HepG2 (cell line): ENCODE data around the gene ETV6. TPM values are rescaled to one million over a fixed set of nuclear protein-coding genes. Genes with fewer than 3 reads are reported as not detected.

Experiments used
- ATAC-seq: fragments of 200-7000 bp; cut with Tn5 transposase; 3 replicates; pipeline ENCODE4 v1.9.1; 2020; ENCODE audit warnings: mild to moderate bottlenecking, moderate library complexity
- BruUV-seq: library from RNA; stranded (reverse); fragments of 400-500 nt; replicated peaks from 2 replicates; lab custom pipeline; 2021; lab: Mats Ljungman, UMichigan
- CTCF ChIA-PET: fragments of 300-600 bp; formaldehyde crosslinking; extraction: SDS; loops from one replicate; lab custom pipeline; 2021; ENCODE audit warnings: low total read pairs, inconsistent platforms, low intra/inter-chr PET ratio; lab: Yijun Ruan, JAX
- POLR2A ChIA-PET: fragments of 350-600 bp; sonication (Branson Sonifier 250); formaldehyde crosslinking; loops from one replicate; lab custom pipeline; 2020; ENCODE audit warnings: antibody characterized with exemption, inconsistent platforms; lab: Yijun Ruan, JAX
- DNase-seq: peaks from one replicate; pipeline ENCODE4 v3.0.0-alpha.2; 2015; ENCODE audit warnings: low spot score
- FAIRE-seq: peaks from 3 replicates; lab custom pipeline; 2011; peaks lifted over from hg19 to GRCh38; lab: Jason Lieb, UNC
- H2AFZ ChIP-seq: one replicate; pipeline ENCODE4 v1.6.1; 2011; ENCODE audit warnings: low read length, inconsistent platforms
- H3K27ac ChIP-seq: fragments of 300-600 bp; 3 replicates; pipeline ENCODE4 v1.8.0; 2011; ENCODE audit warnings: mixed run types, mild to moderate bottlenecking, mixed read lengths, low read length, inconsistent platforms; ENCODE audit not compliant: insufficient read depth; ENCODE audit errors: extremely low read length
- H3K27me3 ChIP-seq, 2 experiments: fragments of 200-600 bp in 1 of 2; 2 replicates in 1 of 2; 3 replicates in 1 of 2; pipeline versions ENCODE4 v1.6.0 to v1.8.0; 2011; ENCODE audit warnings: low read length in 2 of 2, mild to moderate bottlenecking in 2 of 2, moderate library complexity in 2 of 2, inconsistent platforms in 1 of 2; ENCODE audit not compliant: insufficient read depth in 2 of 2, control insufficient read depth in 1 of 2
- H3K36me3 ChIP-seq, 2 experiments: fragments of 200-600 bp in 1 of 2; replicated peaks in 1 of 2; 2 replicates in 1 of 2; 3 replicates in 1 of 2; pipeline versions ENCODE4 v1.5.1 to v1.8.0; 2011; ENCODE audit warnings: low read length in 2 of 2, inconsistent platforms in 1 of 2; ENCODE audit not compliant: insufficient read depth in 2 of 2, control insufficient read depth in 1 of 2
- H3K4me1 ChIP-seq: 2 replicates; pipeline ENCODE4 v1.5.1; 2012; ENCODE audit warnings: low read length, inconsistent platforms; ENCODE audit not compliant: insufficient read depth
- H3K4me2 ChIP-seq: 2 replicates; pipeline ENCODE4 v1.6.0; 2011; ENCODE audit warnings: low read depth, low read length, inconsistent platforms
- H3K4me3 ChIP-seq, 3 experiments: fragments of 200-600 bp in 1 of 3; sonication (generic), shearing (Covaris generic) in 1 of 3; replicated peaks in 1 of 3; 2 replicates each; pipeline ENCODE4 v1.5.1; 2011 to 2016; ENCODE audit warnings: low read length in 3 of 3, inconsistent platforms in 2 of 3, low read depth in 2 of 3, mild to moderate bottlenecking in 2 of 3, control low read depth in 1 of 3, mixed read lengths in 1 of 3; ENCODE audit not compliant: insufficient read depth in 1 of 3
- H3K79me2 ChIP-seq: one replicate; pipeline ENCODE4 v1.6.1; 2011; ENCODE audit warnings: low read length, inconsistent platforms; ENCODE audit not compliant: insufficient read depth
- H3K9ac ChIP-seq: 2 replicates; pipeline ENCODE4 v1.6.0; 2011; ENCODE audit warnings: mild to moderate bottlenecking, low read depth, low read length, inconsistent platforms; ENCODE audit not compliant: insufficient read depth
- H3K9me3 ChIP-seq: 2 replicates; pipeline ENCODE4 v1.5.1; 2012; ENCODE audit warnings: mild to moderate bottlenecking, low read length
- H4K20me1 ChIP-seq: 2 replicates; pipeline ENCODE4 v1.6.0; 2011; ENCODE audit warnings: inconsistent platforms, mild to moderate bottlenecking, low read length, moderate library complexity; ENCODE audit not compliant: insufficient read depth
- AFF4 ChIP-seq: sonication (generic); formaldehyde crosslinking; IDR thresholded peaks from 2 replicates; pipeline ENCODE4 v1.4.0; 2020; ENCODE audit warnings: missing genetic modification reagents
- ARID3A ChIP-seq: IDR thresholded peaks from 2 replicates; pipeline ENCODE4 v1.6.1; 2012; ENCODE audit warnings: low read depth, low read length, improper control_type of control experiment
- HOXA7 ChIP-seq: sonication (generic); formaldehyde crosslinking; IDR thresholded peaks from 2 replicates; pipeline ENCODE4 v1.8.1; 2022; ENCODE audit warnings: mild to moderate bottlenecking, missing genetic modification reagents, moderate library complexity
- MAFK ChIP-seq, 2 experiments: IDR thresholded peaks in 1 of 2; conservative IDR thresholded peaks in 1 of 2; 2 replicates each; pipeline ENCODE4 v1.6.1; 2011; ENCODE audit warnings: improper control_type of control experiment in 2 of 2, low read length in 2 of 2
- NCOA5 ChIP-seq: sonication (generic); formaldehyde crosslinking; IDR thresholded peaks from 2 replicates; pipeline ENCODE4 v1.4.0; 2020; ENCODE audit warnings: missing genetic modification reagents
- PITX1 ChIP-seq: sonication (generic); formaldehyde crosslinking; IDR thresholded peaks from 2 replicates; pipeline ENCODE4 v1.5.1; 2020; ENCODE audit warnings: mild to moderate bottlenecking, missing genetic modification reagents
- PRDM15 ChIP-seq: sonication (generic); formaldehyde crosslinking; IDR thresholded peaks from 2 replicates; pipeline ENCODE4 v1.4.0; 2020; ENCODE audit warnings: missing genetic modification reagents
- TEAD2 ChIP-seq: sonication (generic); formaldehyde crosslinking; IDR thresholded peaks from 2 replicates; pipeline ENCODE4 v1.9.0; 2021; ENCODE audit warnings: missing genetic modification reagents
- TFE3 ChIP-seq: IDR thresholded peaks from 2 replicates; pipeline ENCODE4 v1.6.1; 2016
- ZEB1 ChIP-seq: IDR thresholded peaks from 2 replicates; pipeline ENCODE4 v1.6.1; 2012; ENCODE audit warnings: mild to moderate bottlenecking, low read depth, inconsistent platforms; ENCODE audit not compliant: insufficient replicate concordance
- ZFP62 ChIP-seq: sonication (generic); formaldehyde crosslinking; IDR thresholded peaks from 2 replicates; pipeline ENCODE4 v1.4.0; 2020; ENCODE audit warnings: missing genetic modification reagents
- ZNF350 ChIP-seq: sonication (generic); formaldehyde crosslinking; IDR thresholded peaks from 2 replicates; pipeline ENCODE4 v1.4.0; 2020; ENCODE audit warnings: mild to moderate bottlenecking, low read depth, missing genetic modification reagents, borderline replicate concordance
- ZNF547 ChIP-seq: sonication (generic); formaldehyde crosslinking; IDR thresholded peaks from 2 replicates; pipeline ENCODE4 v1.5.1; 2020; ENCODE audit warnings: mild to moderate bottlenecking, missing genetic modification reagents
- ZNF674 ChIP-seq: sonication (generic); formaldehyde crosslinking; IDR thresholded peaks from 2 replicates; pipeline ENCODE4 v1.5.0; 2020; ENCODE audit warnings: low read depth, mild to moderate bottlenecking, missing genetic modification reagents
- WGBS: methylation state at CpG from one replicate; pipeline ENCODE4 v1.1.6; 2017; ENCODE audit warnings: low lambda C conversion rate; 5-methylcytosine and 5-hydroxymethylcytosine counted together
- in situ Hi-C: cut with HindIII; loops from 2 replicates; pipeline ENCODE4 v1.10.0; 2017; ENCODE audit warnings: low pct_unique_long_range_greater_than_20kb; ENCODE audit not compliant: extremely low pct_ligation_motif_present
- intact Hi-C: fragments of 100-400 bp; cut with micrococcal nuclease; formaldehyde crosslinking; loops from one replicate; pipeline ENCODE4 v1.10.0; 2022; ENCODE audit not compliant: unreplicated experiment
- polyA plus RNA-seq, 8 experiments: library from polyadenylated mRNA; depleted of rRNA in 3 of 8; stranded (reverse) in 7 of 8; unstranded in 1 of 8; fragments of >200 nt; fragmentation: Illumina TruSeq in 4 of 8; extraction: Trizol in 4 of 8; gene quantifications; 2 replicates each; pipeline versions ENCODE4 v1.2.1 to v1.2.3, GENCODE V29; 2011 to 2016; ENCODE audit warnings: low read depth in 4 of 8, missing spikeins in 1 of 8, mixed read lengths in 1 of 8; ENCODE audit not compliant: insufficient read depth in 1 of 8
- total RNA-seq, 5 experiments: library from RNA; depleted of rRNA; stranded (reverse); fragments of >200 nt; fragmentation: Illumina TruSeq; extraction: Trizol; gene quantifications; 2 replicates each; pipeline ENCODE4 v1.2.3, GENCODE V29; 2016; ENCODE audit warnings: low read depth in 1 of 5

ETV6 gene
- total and polyA plus RNA-seq, 2 of the 13 experiments (the other 11 are each of a cell fraction or from before 2014, with no cell fraction given), result 2.2 to 3.0 TPM

GRCh38 chr12:11687528-11687927 lies 38.1 kb downstream of the ETV6 start:
- no peaks in the 10 kb centered on the region for H3K36me3 ChIP-seq
- FAIRE-seq, result no peak
- no peaks in the 10 kb centered on the region for H4K20me1 ChIP-seq
- H3K4me1 ChIP-seq, result peaks cover 27% of the 10 kb centered on the region
- BruUV-seq, result no TSS peak
- 19% methylated on average over 2 of the region's 2 CpGs for WGBS
- no peak overlapping the region for H3K4me3 ChIP-seq
- H3K79me2 ChIP-seq, result no peaks in the 10 kb centered on the region
- CTCF ChIA-PET, result no interaction called here
- in situ Hi-C loops (no loop called here), intact Hi-C loops (no loop called here)
- no peak overlapping the region for H3K9ac ChIP-seq
- DNase-seq, result peak; percentile 42
- H3K27ac ChIP-seq, result no peak overlapping the region
- H3K9me3 ChIP-seq, result no peaks in the 10 kb centered on the region
- POLR2A ChIA-PET, result no interaction called here
- ATAC-seq, result peak; percentile 70
- peak overlapping the region; percentile 4; the same call in 1 of the 2 replicates for H3K4me2 ChIP-seq
- no peak overlapping the region for H2AFZ ChIP-seq
- H3K27me3 ChIP-seq, result no peaks in the 10 kb centered on the region
- TF ChIP-seq ZFP62 (CRISPR knock-in tag), result no peak
- no peak for TF ChIP-seq ZNF350
- TF ChIP-seq AFF4 (CRISPR knock-in tag), result no peak
- no peak for TF ChIP-seq TFE3
- no peak for TF ChIP-seq ZNF547 (CRISPR knock-in tag)
- TF ChIP-seq ZEB1, result no peak
- no peak for TF ChIP-seq PRDM15
- TF ChIP-seq ARID3A, result no peak
- no peak for TF ChIP-seq ZNF674 (CRISPR knock-in tag)
- TF ChIP-seq PITX1 (CRISPR knock-in tag), result no peak
- TF ChIP-seq NCOA5 (CRISPR knock-in tag), result no peak
- TF ChIP-seq TEAD2 (CRISPR knock-in tag), result no peak
- no peak for TF ChIP-seq HOXA7 (CRISPR knock-in tag)
- peak in 1 of 2 experiments; percentile 24; a peak in 1 of 4 replicates for TF ChIP-seq MAFK (conservative IDR thresholded peaks at IDR 0.05 in 1 of 2, IDR thresholded peaks at IDR 0.05 in 1 of 2; ENCODE audit: low read length in 2 of 2)
